GM12878 (cell line): ENCODE measurements around the gene CA11. TPM values are rescaled to one million over a fixed set of nuclear protein-coding genes. Genes with fewer than 3 reads are reported as not detected.

Source experiments
- BHLHE40 ChIP-seq, 2 experiments: fragments of 450-650 bp in 1 of 2; IDR thresholded peaks; 2 replicates each; pipeline ENCODE4 v1.6.1; 2011 to 2017; ENCODE audit warnings: low read depth in 2 of 2, borderline replicate concordance in 1 of 2, improper control_type of control experiment in 1 of 2, low read length in 1 of 2, mild to moderate bottlenecking in 1 of 2
- CEBPB ChIP-seq, 2 experiments: fragments of 150-350 bp in 1 of 2; IDR thresholded peaks; 2 replicates each; pipeline ENCODE4 v1.6.1; 2012 to 2014; ENCODE audit warnings: low read depth in 2 of 2, low read length in 2 of 2, borderline replicate concordance in 1 of 2, inconsistent platforms in 1 of 2
- CREB1 ChIP-seq: IDR thresholded peaks from 2 replicates; pipeline ENCODE4 v1.6.1; 2012; ENCODE audit warnings: low read depth, mild to moderate bottlenecking, inconsistent platforms
- GATAD2B ChIP-seq: fragments of 450-650 bp; conservative IDR thresholded peaks from 2 replicates; pipeline ENCODE4 v1.6.1; 2017; ENCODE audit warnings: low read depth, mild to moderate bottlenecking, moderate library complexity
- HDAC2 ChIP-seq: fragments of 200-600 bp; sonication (generic); IDR thresholded peaks from 2 replicates; pipeline ENCODE4 v1.6.1; 2017
- IKZF1 ChIP-seq: fragments of 450-650 bp; conservative IDR thresholded peaks from 2 replicates; pipeline ENCODE4 v1.6.1; 2017; ENCODE audit warnings: antibody characterized with exemption, mild to moderate bottlenecking
- IRF4 ChIP-seq: IDR thresholded peaks from 2 replicates; pipeline ENCODE4 v1.6.1; 2011; ENCODE audit warnings: low read depth, low read length
- LARP7 ChIP-seq: fragments of 450-650 bp; IDR thresholded peaks from 2 replicates; pipeline ENCODE4 v1.6.1; 2017; ENCODE audit warnings: mild to moderate bottlenecking
- MTA3 ChIP-seq: IDR thresholded peaks from 2 replicates; pipeline ENCODE4 v1.6.1; 2012; ENCODE audit warnings: low read length, inconsistent platforms, borderline replicate concordance
- MYB ChIP-seq: fragments of 150-350 bp; IDR thresholded peaks from 2 replicates; pipeline ENCODE4 v1.6.1; 2014; ENCODE audit warnings: mild to moderate bottlenecking, low read depth, low read length, borderline replicate concordance
- NBN ChIP-seq: fragments of 450-650 bp; IDR thresholded peaks from 2 replicates; pipeline ENCODE4 v1.6.1; 2016
- PML ChIP-seq: IDR thresholded peaks from 2 replicates; pipeline ENCODE4 v1.6.1; 2012; ENCODE audit warnings: low read length, inconsistent platforms
- POLR2A ChIP-seq: IDR thresholded peaks from 2 replicates; pipeline ENCODE4 v1.6.1; 2011; ENCODE audit warnings: low read depth, mild to moderate bottlenecking, low read length
- RAD51 ChIP-seq: fragments of 450-650 bp; IDR thresholded peaks from 2 replicates; pipeline ENCODE4 v1.6.1; 2016; ENCODE audit warnings: moderate library complexity, mild to moderate bottlenecking, inconsistent platforms
- SMC3 ChIP-seq: IDR thresholded peaks from 2 replicates; pipeline ENCODE4 v1.6.1; 2011; ENCODE audit warnings: low read length, improper control_type of control experiment, borderline replicate concordance
- TBL1XR1 ChIP-seq: IDR thresholded peaks from 2 replicates; pipeline ENCODE4 v1.6.1; 2012; ENCODE audit warnings: low read depth, low read length, improper control_type of control experiment
- YY1 ChIP-seq: IDR thresholded peaks from 2 replicates; pipeline ENCODE4 v1.6.1; 2011; ENCODE audit warnings: low read depth, mild to moderate bottlenecking, low read length
- ZBED1 ChIP-seq: IDR thresholded peaks from 2 replicates; pipeline ENCODE4 v1.6.1; 2016; ENCODE audit warnings: borderline replicate concordance
- ZNF384 ChIP-seq: IDR thresholded peaks from 2 replicates; pipeline ENCODE4 v1.6.1; 2012; ENCODE audit warnings: low read depth, mild to moderate bottlenecking, low read length, improper control_type of control experiment, borderline replicate concordance
- ZNF622 ChIP-seq: fragments of 450-650 bp; IDR thresholded peaks from 2 replicates; pipeline ENCODE4 v1.6.1; 2017; ENCODE audit warnings: mild to moderate bottlenecking, inconsistent platforms
- ZZZ3 ChIP-seq: IDR thresholded peaks from 2 replicates; pipeline ENCODE4 v1.6.1; 2011; ENCODE audit warnings: low read depth; ENCODE audit not compliant: control insufficient read depth, insufficient read length
- polyA plus RNA-seq, 11 experiments: library from polyadenylated mRNA; depleted of rRNA in 4 of 11; unstranded in 6 of 11; stranded (reverse) in 5 of 11; fragments of >200 nt; fragmentation: Nextera tagmentation in 4 of 11; fragmentation: Illumina TruSeq in 1 of 11; extraction: Ambion mirVana in 4 of 11; extraction: Trizol in 1 of 11; gene quantifications; 1 replicate in 1 of 11; 2 replicates in 10 of 11; pipeline versions ENCODE4 v1.2.1 to v1.2.3, GENCODE V29; 2011 to 2016; ENCODE audit warnings: inconsistent platforms in 2 of 11, missing spikeins in 2 of 11, low read depth in 1 of 11
- total RNA-seq, 4 experiments: library from RNA; depleted of rRNA in 3 of 4; stranded (reverse); fragments of >200 nt in 3 of 4; fragmentation: Illumina TruSeq in 1 of 4; extraction: Trizol in 1 of 4; gene quantifications; 2 replicates each; pipeline versions ENCODE4 v1.2.1 to v1.2.3, GENCODE V29; 2013 to 2021
- TF ChIP-seq, protein P1 (sequence below): IDR thresholded peaks from 2 replicates; pipeline ENCODE4 v1.6.1; 2011; ENCODE audit warnings: borderline replicate concordance, low read depth, mild to moderate bottlenecking, moderate library complexity, low read length; ENCODE audit not compliant: insufficient read depth, poor library complexity, severe bottlenecking
- TF ChIP-seq, protein P2 (sequence below): IDR thresholded peaks from 2 replicates; pipeline ENCODE4 v1.6.1; 2011; ENCODE audit warnings: borderline replicate concordance, low read depth, mild to moderate bottlenecking, moderate library complexity, mixed read lengths, low read length; ENCODE audit not compliant: insufficient read depth; ENCODE audit errors: extremely low read length
- TF ChIP-seq, protein P3 (sequence below): IDR thresholded peaks from 2 replicates; pipeline ENCODE4 v1.6.1; 2011; ENCODE audit warnings: mild to moderate bottlenecking, low read depth, low read length, moderate library complexity; ENCODE audit not compliant: insufficient replicate concordance
- TF ChIP-seq, protein P4 (sequence below): fragments of 450-650 bp; IDR thresholded peaks from 2 replicates; pipeline ENCODE4 v1.6.1; 2017; ENCODE audit warnings: mild to moderate bottlenecking, moderate library complexity

The CA11 gene
- total and polyA plus RNA-seq, 10 of the 15 experiments (the other 5 are each of a cell fraction or from before 2014, with no cell fraction given): 1.7 to 7.5 (median 2.4) TPM

DNA sequence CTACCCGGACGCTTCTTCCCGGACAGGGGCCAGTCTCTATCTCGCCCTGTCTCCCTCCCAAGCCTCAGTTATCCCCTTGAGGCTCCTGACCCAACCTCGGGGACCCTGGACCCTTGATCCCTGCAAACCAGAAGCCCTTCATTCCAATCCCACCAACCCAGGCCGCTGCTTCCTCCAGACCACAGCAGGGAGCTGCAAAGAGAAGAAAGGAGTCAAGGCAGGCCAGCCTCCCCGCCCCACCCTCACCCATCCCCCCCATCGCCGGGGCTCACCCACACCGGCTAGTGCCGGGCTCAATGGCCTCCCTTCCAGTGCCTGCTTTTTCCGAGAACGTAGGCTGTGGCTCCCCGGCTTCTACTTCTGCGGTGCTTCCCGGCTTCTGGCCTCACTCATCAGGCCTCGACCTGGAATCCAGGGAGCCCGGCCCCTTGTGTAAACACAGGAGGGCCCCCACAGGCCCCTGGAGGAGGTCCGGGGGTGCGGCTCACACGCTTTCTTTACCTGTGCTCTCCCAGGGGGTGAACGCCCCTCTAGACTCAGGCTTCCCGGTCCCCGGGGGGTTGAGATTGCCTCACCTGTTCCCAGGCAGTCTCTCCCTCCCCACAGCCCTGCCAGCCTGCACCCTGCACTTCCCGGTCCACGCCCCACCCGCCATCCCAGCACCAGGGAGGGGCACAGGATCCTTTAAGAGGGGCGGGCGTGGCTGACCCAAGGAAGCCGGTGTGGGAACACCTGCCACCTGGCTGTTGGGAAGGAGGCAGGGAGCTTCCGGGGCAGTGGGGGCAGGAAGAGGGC is 31.4 kb downstream of the CA11 start, which contains the start of gene FAM83E (continued):
- TF ChIP-seq CEBPB (IDR thresholded peaks at IDR 0.05; ENCODE audit: borderline replicate concordance in 1 of 2, low read depth in 2 of 2, low read length in 2 of 2) (no peak), ZNF384 (no peak), LARP7 (no peak), ZZZ3 (no peak), CREB1 (peak; percentile 20; the same call in 1 of the 2 replicates), GATAD2B (no peak), IKZF1 (no peak), SMC3 (no peak), PML (peak; percentile 64), MYB (no peak), ZBED1 (peak; percentile 67), HDAC2 (no peak), IRF4 (no peak), BHLHE40 (IDR thresholded peaks at IDR 0.05; ENCODE audit: borderline replicate concordance in 1 of 2, low read depth in 2 of 2, low read length in 1 of 2) (no peak), ZNF622 (no peak), NBN (no peak), RAD51 (no peak), POLR2A (peak; percentile 60), YY1 (no peak), MTA3 (peak; percentile 55; the same call in 1 of the 2 replicates), TBL1XR1 (no peak)
- TF ChIP-seq, protein P1, sequence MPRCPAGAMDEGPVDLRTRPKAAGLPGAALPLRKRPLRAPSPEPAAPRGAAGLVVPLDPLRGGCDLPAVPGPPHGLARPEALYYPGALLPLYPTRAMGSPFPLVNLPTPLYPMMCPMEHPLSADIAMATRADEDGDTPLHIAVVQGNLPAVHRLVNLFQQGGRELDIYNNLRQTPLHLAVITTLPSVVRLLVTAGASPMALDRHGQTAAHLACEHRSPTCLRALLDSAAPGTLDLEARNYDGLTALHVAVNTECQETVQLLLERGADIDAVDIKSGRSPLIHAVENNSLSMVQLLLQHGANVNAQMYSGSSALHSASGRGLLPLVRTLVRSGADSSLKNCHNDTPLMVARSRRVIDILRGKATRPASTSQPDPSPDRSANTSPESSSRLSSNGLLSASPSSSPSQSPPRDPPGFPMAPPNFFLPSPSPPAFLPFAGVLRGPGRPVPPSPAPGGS: peak; percentile 58
- TF ChIP-seq, protein P2, sequence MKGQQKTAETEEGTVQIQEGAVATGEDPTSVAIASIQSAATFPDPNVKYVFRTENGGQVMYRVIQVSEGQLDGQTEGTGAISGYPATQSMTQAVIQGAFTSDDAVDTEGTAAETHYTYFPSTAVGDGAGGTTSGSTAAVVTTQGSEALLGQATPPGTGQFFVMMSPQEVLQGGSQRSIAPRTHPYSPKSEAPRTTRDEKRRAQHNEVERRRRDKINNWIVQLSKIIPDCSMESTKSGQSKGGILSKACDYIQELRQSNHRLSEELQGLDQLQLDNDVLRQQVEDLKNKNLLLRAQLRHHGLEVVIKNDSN: no peak
- TF ChIP-seq, protein P3, sequence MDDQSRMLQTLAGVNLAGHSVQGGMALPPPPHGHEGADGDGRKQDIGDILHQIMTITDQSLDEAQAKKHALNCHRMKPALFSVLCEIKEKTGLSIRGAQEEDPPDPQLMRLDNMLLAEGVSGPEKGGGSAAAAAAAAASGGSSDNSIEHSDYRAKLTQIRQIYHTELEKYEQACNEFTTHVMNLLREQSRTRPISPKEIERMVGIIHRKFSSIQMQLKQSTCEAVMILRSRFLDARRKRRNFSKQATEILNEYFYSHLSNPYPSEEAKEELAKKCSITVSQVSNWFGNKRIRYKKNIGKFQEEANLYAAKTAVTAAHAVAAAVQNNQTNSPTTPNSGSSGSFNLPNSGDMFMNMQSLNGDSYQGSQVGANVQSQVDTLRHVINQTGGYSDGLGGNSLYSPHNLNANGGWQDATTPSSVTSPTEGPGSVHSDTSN: peak; percentile 34
- TF ChIP-seq, protein P4, sequence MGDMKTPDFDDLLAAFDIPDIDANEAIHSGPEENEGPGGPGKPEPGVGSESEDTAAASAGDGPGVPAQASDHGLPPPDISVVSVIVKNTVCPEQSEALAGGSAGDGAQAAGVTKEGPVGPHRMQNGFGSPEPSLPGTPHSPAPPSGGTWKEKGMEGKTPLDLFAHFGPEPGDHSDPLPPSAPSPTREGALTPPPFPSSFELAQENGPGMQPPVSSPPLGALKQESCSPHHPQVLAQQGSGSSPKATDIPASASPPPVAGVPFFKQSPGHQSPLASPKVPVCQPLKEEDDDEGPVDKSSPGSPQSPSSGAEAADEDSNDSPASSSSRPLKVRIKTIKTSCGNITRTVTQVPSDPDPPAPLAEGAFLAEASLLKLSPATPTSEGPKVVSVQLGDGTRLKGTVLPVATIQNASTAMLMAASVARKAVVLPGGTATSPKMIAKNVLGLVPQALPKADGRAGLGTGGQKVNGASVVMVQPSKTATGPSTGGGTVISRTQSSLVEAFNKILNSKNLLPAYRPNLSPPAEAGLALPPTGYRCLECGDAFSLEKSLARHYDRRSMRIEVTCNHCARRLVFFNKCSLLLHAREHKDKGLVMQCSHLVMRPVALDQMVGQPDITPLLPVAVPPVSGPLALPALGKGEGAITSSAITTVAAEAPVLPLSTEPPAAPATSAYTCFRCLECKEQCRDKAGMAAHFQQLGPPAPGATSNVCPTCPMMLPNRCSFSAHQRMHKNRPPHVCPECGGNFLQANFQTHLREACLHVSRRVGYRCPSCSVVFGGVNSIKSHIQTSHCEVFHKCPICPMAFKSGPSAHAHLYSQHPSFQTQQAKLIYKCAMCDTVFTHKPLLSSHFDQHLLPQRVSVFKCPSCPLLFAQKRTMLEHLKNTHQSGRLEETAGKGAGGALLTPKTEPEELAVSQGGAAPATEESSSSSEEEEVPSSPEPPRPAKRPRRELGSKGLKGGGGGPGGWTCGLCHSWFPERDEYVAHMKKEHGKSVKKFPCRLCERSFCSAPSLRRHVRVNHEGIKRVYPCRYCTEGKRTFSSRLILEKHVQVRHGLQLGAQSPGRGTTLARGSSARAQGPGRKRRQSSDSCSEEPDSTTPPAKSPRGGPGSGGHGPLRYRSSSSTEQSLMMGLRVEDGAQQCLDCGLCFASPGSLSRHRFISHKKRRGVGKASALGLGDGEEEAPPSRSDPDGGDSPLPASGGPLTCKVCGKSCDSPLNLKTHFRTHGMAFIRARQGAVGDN: no peak
